Activated CD4-positive, alpha-beta T cell treated with anti-CD3 and anti-CD28 coated beads for 36 hours (primary cell): ENCODE data around the gene CENPP. TPM values are rescaled to one million over a fixed set of nuclear protein-coding genes. Genes with fewer than 3 reads are reported as not detected.
A peak's percentile ranks its signal among the peaks of the same experiment; 100 is the strongest.

Source experiments
- ATAC-seq: fragments of 200-7000 bp; cut with Tn5 transposase; one replicate; pipeline ENCODE4 v1.10.0; 2021; ENCODE audit warnings: mild to moderate bottlenecking, moderate library complexity
- CTCF ChIA-PET: fragments of 350-600 bp; sonication (Branson Sonifier 250); formaldehyde crosslinking; loops from one replicate; lab custom pipeline; 2021; ENCODE audit warnings: antibody characterized with exemption; lab: Charles Lee
- POLR2A ChIA-PET: fragments of 350-600 bp; sonication (Branson Sonifier 250); formaldehyde crosslinking; loops from one replicate; lab custom pipeline; 2021; ENCODE audit warnings: antibody characterized with exemption, inconsistent platforms; lab: Charles Lee
- DNase-seq: peaks from one replicate; pipeline ENCODE4 v3.0.0-alpha.2; 2020
- H3K27ac Mint-ChIP-seq: one replicate; pipeline ENCODE4 v1.8.0; 2021; ENCODE audit warnings: mixed read lengths
- H3K27me3 Mint-ChIP-seq: one replicate; pipeline ENCODE4 v1.8.0; 2021; ENCODE audit warnings: mixed read lengths
- H3K36me3 Mint-ChIP-seq: one replicate; pipeline ENCODE4 v1.8.0; 2021; ENCODE audit warnings: low read depth, mixed read lengths
- H3K4me1 Mint-ChIP-seq: one replicate; pipeline ENCODE4 v1.8.0; 2021; ENCODE audit warnings: mixed read lengths
- H3K4me3 Mint-ChIP-seq: one replicate; pipeline ENCODE4 v1.8.0; 2021; ENCODE audit warnings: mild to moderate bottlenecking, moderate library complexity, mixed read lengths
- H3K9me3 Mint-ChIP-seq: one replicate; pipeline ENCODE4 v1.8.0; 2021; ENCODE audit warnings: low read depth, mixed read lengths
- intact Hi-C, 2 experiments: fragments of 100-400 bp; cut with DNase I in 1 of 2; cut with micrococcal nuclease in 1 of 2; formaldehyde crosslinking; loops; one replicate each; pipeline versions ENCODE4 v1.14.2 to v1.15.1; 2022 to 2024; cut with DNase I, micrococcal nuclease
- microRNA-seq: library from miRNA; unstranded; fragments of <30 nt; microRNA quantifications from one replicate; pipeline ENCODE4 v1.2.0, GENCODE V29; 2021; ENCODE audit warnings: borderline replicate concordance
- total RNA-seq, 2 experiments: library from RNA; stranded (reverse); gene quantifications; one replicate each; pipeline ENCODE4 v1.2.3, GENCODE V29; 2021

CENPP gene
- total RNA-seq, 2 experiments from 2014 or later: 22.8 to 32.3 TPM

DNA sequence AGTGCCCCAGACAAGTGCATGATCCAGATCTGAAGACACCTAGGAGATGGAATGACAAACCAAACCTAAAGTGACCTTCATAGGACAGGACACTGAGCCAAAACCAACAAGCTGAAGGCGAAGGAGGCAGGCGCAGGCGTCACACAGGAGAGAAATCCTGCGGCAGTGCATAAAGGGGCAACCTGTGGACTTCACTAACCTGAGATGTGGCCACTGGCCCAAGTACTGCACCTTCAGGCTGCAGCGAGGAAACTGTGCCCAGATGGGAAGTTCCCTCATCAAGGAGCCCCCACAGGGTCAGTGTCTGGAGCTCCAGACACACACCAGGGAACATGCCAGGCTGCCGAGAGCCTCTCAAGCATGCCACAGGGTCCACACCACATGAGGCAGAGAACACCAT lies 340.5 kb downstream of the CENPP start:
- H3K4me3 Mint-ChIP-seq: no peak overlapping the region
- H3K36me3 Mint-ChIP-seq: peaks cover 15% of the 10 kb centered on the region
- POLR2A ChIA-PET: interaction anchor here (0.5 kb wide), 1 partner anchor 183 kb away, joined by 3 read pairs; no protein-coding TSS in a partner anchor
- CTCF ChIA-PET: interaction anchor here (0.6 kb wide), 1 partner anchor 124 kb away, joined by 3 read pairs; no protein-coding TSS in a partner anchor
- no peaks in the 10 kb centered on the region for H3K9me3 Mint-ChIP-seq
- H3K4me1 Mint-ChIP-seq: peaks cover 52% of the 10 kb centered on the region
- no peak for DNase-seq
- no peak for ATAC-seq
- H3K27ac Mint-ChIP-seq: peak overlapping the region; percentile 27
- H3K27me3 Mint-ChIP-seq: no peaks in the 10 kb centered on the region
- intact Hi-C loops: loop anchor here in 1 of 2 experiments (10.0 kb wide), 1 partner anchor 789 kb away; the partner anchor contains the start of genes FAM120A and FAM120AOS

- no peaks in the 10 kb centered on the region for H3K27me3 Mint-ChIP-seq
- ChIA-PET POLR2A (interaction anchor here (0.6 kb wide), 1 partner anchor 282 kb away, joined by 4 read pairs; no protein-coding TSS in a partner anchor), CTCF (no interaction called here)
- peaks cover 49% of the 10 kb centered on the region for H3K4me1 Mint-ChIP-seq
- intact Hi-C loops: loop anchor here in 1 of 2 experiments (10.0 kb wide), 1 partner anchor 788 kb away; the partner anchor contains the start of genes FAM120A and FAM120AOS
- no peak for ATAC-seq
- no peaks in the 10 kb centered on the region for H3K9me3 Mint-ChIP-seq
- H3K4me3 Mint-ChIP-seq: no peak overlapping the region
- no peak for DNase-seq
- H3K27ac Mint-ChIP-seq: no peak overlapping the region
- H3K36me3 Mint-ChIP-seq: peaks cover 15% of the 10 kb centered on the region
Observed at GRCh38 chr9:92666912-92667532, 341.3 kb downstream of the CENPP start.

GRCh38 chr9:92668746-92669526 lies 343.2 kb downstream of the CENPP start:
- intact Hi-C loops: loop anchor here in 1 of 2 experiments (10.0 kb wide), 1 partner anchor 786 kb away; the partner anchor contains the start of genes FAM120A and FAM120AOS
- H3K27ac Mint-ChIP-seq: peak overlapping the region; percentile 48
- H3K9me3 Mint-ChIP-seq: no peaks in the 10 kb centered on the region
- ATAC-seq: peak; percentile 10
- H3K4me1 Mint-ChIP-seq: peaks cover 44% of the 10 kb centered on the region
- CTCF ChIA-PET: interaction anchor here (0.6 kb wide), 2 partner anchors 102 to 153 kb away, joined by 3 read pairs; no protein-coding TSS in a partner anchor
- H3K27me3 Mint-ChIP-seq: no peaks in the 10 kb centered on the region
- H3K36me3 Mint-ChIP-seq: peaks cover 14% of the 10 kb centered on the region
- POLR2A ChIA-PET: no interaction called here
- peak; percentile 71 for DNase-seq
- H3K4me3 Mint-ChIP-seq: peak overlapping the region; percentile 96

DNA sequence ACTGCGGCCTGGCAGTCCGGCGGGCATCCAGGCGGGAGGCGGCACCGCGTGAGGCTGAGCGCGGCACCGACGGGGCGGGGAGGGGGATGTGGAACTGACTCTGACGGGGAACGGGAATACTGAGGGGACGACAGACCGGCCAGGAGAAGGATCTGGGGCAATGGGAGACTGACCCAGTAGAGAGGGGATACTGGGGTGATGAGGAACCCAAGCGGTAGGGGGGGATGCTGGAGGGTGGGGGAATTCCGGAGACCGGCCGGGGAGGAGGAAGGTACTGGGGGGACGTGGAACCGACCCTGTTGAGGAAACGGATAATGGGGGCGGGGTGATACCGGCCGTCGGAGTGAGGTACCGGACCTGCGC lies 343.8 kb downstream of the CENPP start:
- peak; percentile 0 for ATAC-seq
- Mint-ChIP-seq H3K4me1 (peaks cover 39% of the 10 kb centered on the region), H3K4me3 (peak overlapping the region; percentile 96), H3K27ac (peak overlapping the region; percentile 48), H3K9me3 (no peaks in the 10 kb centered on the region), H3K27me3 (no peaks in the 10 kb centered on the region), H3K36me3 (peaks cover 14% of the 10 kb centered on the region)
- intact Hi-C loops: loop anchor here in 1 of 2 experiments (10.0 kb wide), 1 partner anchor 785 kb away; the partner anchor contains the start of genes FAM120A and FAM120AOS
- POLR2A ChIA-PET: interaction anchor here (0.6 to 1.4 kb wide), 4 partner anchors 94 to 344 kb away, joined by 3 to 8 read pairs (median 5); partner anchors contain the start of genes BICD2, CENPP and NOL8
- CTCF ChIA-PET: interaction anchor here (1.0 to 2.2 kb wide), 3 partner anchors 47 to 591 kb away, joined by 3 to 15 read pairs (median 4); no protein-coding TSS in a partner anchor
- peak; percentile 57 for DNase-seq

Small RNA genes within 50 kb of the gene (microRNA-seq; reads per million reads assigned to microRNA genes)
- gene MIR3651 (19.0 reads per million, percentile 43 among the genes with 10 or more reads in this experiment), gene MIR4670 (not detected)

Other genes starting within 250 kb of the CENPP start
- gene SPTLC1, start 210.5 kb upstream of the CENPP start, total RNA-seq: 10 to 100 TPM; 45.9 to 46.6 TPM
- 100 to 1,000 TPM; 261 to 286 TPM for gene IARS1, start 32.3 kb upstream of the CENPP start, total RNA-seq
- gene NOL8, start 603 bp upstream of the CENPP start, total RNA-seq: 10 to 100 TPM; 57.7 to 80.2 TPM
- gene OGN, start 78.6 kb downstream of the CENPP start, total RNA-seq: not detected
- not detected for gene OMD, start 98.5 kb downstream of the CENPP start, total RNA-seq
- not detected for gene ASPN, start 156.6 kb downstream of the CENPP start, total RNA-seq
- not detected for gene ECM2, start 210.0 kb downstream of the CENPP start, total RNA-seq